ENCODE measurements around the gene IMMP2L. TPM values are rescaled to one million over a fixed set of nuclear protein-coding genes. Genes with fewer than 3 reads are reported as not detected.

The IMMP2L gene
- polyA plus RNA-seq, 1 donor (not counting 4 experiments of a cell fraction or from before 2014, with no cell fraction given): 14.1 TPM

GRCh38 chr7:110898516-110898915 is 663.8 kb downstream of the IMMP2L start:
- no peak for FAIRE-seq
- no peaks in the 10 kb centered on the region for H3K79me2 ChIP-seq (ENCODE audit: control insufficient read depth, insufficient read depth, low read length)
- H3K9ac ChIP-seq (ENCODE audit: control insufficient read depth, extremely low read depth, insufficient read depth, low read length): no peak overlapping the region
- H3K9me1 ChIP-seq (ENCODE audit: control insufficient read depth, extremely low read depth, insufficient read depth, low read length): no peaks in the 10 kb centered on the region
- H3K9me3 ChIP-seq (ENCODE audit: control insufficient read depth, low read depth, low read length): no peaks in the 10 kb centered on the region
- H3K27ac ChIP-seq (ENCODE audit: control insufficient read depth, insufficient read depth, low read length): no peak overlapping the region
- no peaks in the 10 kb centered on the region for H3K27me3 ChIP-seq (ENCODE audit: control insufficient read depth, extremely low read depth, insufficient read depth, low read length)
- no peak overlapping the region for H3K4me3 ChIP-seq (ENCODE audit: control insufficient read depth in 2 of 3, extremely low read depth in 1 of 3, insufficient read depth in 2 of 3, low read depth in 1 of 3, low read length in 3 of 3)
- no peak for TF ChIP-seq EZH2 (IDR thresholded peaks at IDR 0.05; ENCODE audit: low read length)
- no peak for TF ChIP-seq CTCF (optimal IDR thresholded peaks at IDR 0.05 in 1 of 3, IDR thresholded peaks at IDR 0.05 in 1 of 3, conservative IDR thresholded peaks at IDR 0.05 in 1 of 3; ENCODE audit: extremely low read depth in 1 of 3, insufficient read depth in 2 of 3, low read length in 3 of 3)
- no peaks in the 10 kb centered on the region for H4K20me1 ChIP-seq (ENCODE audit: control insufficient read depth, extremely low read depth, insufficient read depth, low read length)
- no peak overlapping the region for H3K4me2 ChIP-seq (ENCODE audit: control insufficient read depth, extremely low read depth, insufficient read depth, low read depth, low read length)
- dilution Hi-C loops (cut with MboI; ENCODE audit: extremely low pct_ligation_motif_present, low sequenced_read_pairs): no loop called here
- no peak overlapping the region for H2AFZ ChIP-seq (ENCODE audit: control insufficient read depth, low read length)
- H3K4me1 ChIP-seq (ENCODE audit: control insufficient read depth, extremely low read depth, insufficient read depth, low read length): no peaks in the 10 kb centered on the region
- no peak for DNase-seq (ENCODE audit: low read depth, low spot score)
- no peaks in the 10 kb centered on the region for H3K36me3 ChIP-seq (ENCODE audit: control insufficient read depth in 2 of 2, extremely low read depth in 1 of 2, insufficient read depth in 2 of 2, low read length in 2 of 2)

- Histone ChIP-seq H3K9me1 (ENCODE audit: control insufficient read depth, extremely low read depth, insufficient read depth, low read length) (no peaks in the 10 kb centered on the region), H3K9ac (ENCODE audit: control insufficient read depth, extremely low read depth, insufficient read depth, low read length) (no peak overlapping the region), H3K36me3 (ENCODE audit: control insufficient read depth in 2 of 2, extremely low read depth in 1 of 2, insufficient read depth in 2 of 2, low read length in 2 of 2) (no peaks in the 10 kb centered on the region), H4K20me1 (ENCODE audit: control insufficient read depth, extremely low read depth, insufficient read depth, low read length) (no peaks in the 10 kb centered on the region), H2AFZ (ENCODE audit: control insufficient read depth, low read length) (no peak overlapping the region), H3K79me2 (ENCODE audit: control insufficient read depth, insufficient read depth, low read length) (no peaks in the 10 kb centered on the region), H3K4me1 (ENCODE audit: control insufficient read depth, extremely low read depth, insufficient read depth, low read length) (no peaks in the 10 kb centered on the region), H3K27me3 (ENCODE audit: control insufficient read depth, extremely low read depth, insufficient read depth, low read length) (no peaks in the 10 kb centered on the region), H3K4me3 (ENCODE audit: control insufficient read depth in 2 of 3, extremely low read depth in 1 of 3, insufficient read depth in 2 of 3, low read depth in 1 of 3, low read length in 3 of 3) (no peak overlapping the region), H3K9me3 (ENCODE audit: control insufficient read depth, low read depth, low read length) (no peaks in the 10 kb centered on the region), H3K27ac (ENCODE audit: control insufficient read depth, insufficient read depth, low read length) (no peak overlapping the region), H3K4me2 (ENCODE audit: control insufficient read depth, extremely low read depth, insufficient read depth, low read depth, low read length) (no peak overlapping the region)
- dilution Hi-C loops (cut with MboI; ENCODE audit: extremely low pct_ligation_motif_present, low sequenced_read_pairs): no loop called here
- no peak for FAIRE-seq
- TF ChIP-seq CTCF (optimal IDR thresholded peaks at IDR 0.05 in 1 of 3, IDR thresholded peaks at IDR 0.05 in 1 of 3, conservative IDR thresholded peaks at IDR 0.05 in 1 of 3; ENCODE audit: extremely low read depth in 1 of 3, insufficient read depth in 2 of 3, low read length in 3 of 3): no peak
- no peak for TF ChIP-seq EZH2 (IDR thresholded peaks at IDR 0.05; ENCODE audit: low read length)
- no peak for DNase-seq (ENCODE audit: low read depth, low spot score)
These were observed 664.8 kb downstream of the IMMP2L start for GRCh38 chr7:110897538-110897937.

All from keratinocyte (primary cell).